Measurements from ENCODE around the gene NAA40.

NAA40 gene

GRCh38 chr11:63939397-63939891, 642 bp downstream of the NAA40 start:
- Histone ChIP-seq H3K4me3 (ENCODE audit: low read length, poor library complexity, severe bottlenecking) (peak overlapping the region; percentile 92), H3K9me2 (replicated peaks; ENCODE audit: low read depth, low read length) (no peaks in the 10 kb centered on the region), H3K4me2 (ENCODE audit: low read depth, low read length, poor library complexity, severe bottlenecking) (peak overlapping the region; percentile 89), H2AFZ (ENCODE audit: low read length) (peak overlapping the region; percentile 92), H3K9me3 (ENCODE audit: insufficient read depth, low read depth, low read length) (no peaks in the 10 kb centered on the region), H3K79me2 (ENCODE audit: insufficient read depth, low read length) (peaks cover 56% of the 10 kb centered on the region), H3K9ac (ENCODE audit: low read depth, low read length, poor library complexity, severe bottlenecking) (peak overlapping the region; percentile 98), H3K36me3 (ENCODE audit: insufficient read depth, low read length) (no peaks in the 10 kb centered on the region), H3F3A (ENCODE audit: low read depth) (no peaks in the 10 kb centered on the region), H3K4me1 (ENCODE audit: insufficient read depth, low read length, poor library complexity, severe bottlenecking) (peaks cover 35% of the 10 kb centered on the region), H3K27me3 (ENCODE audit: insufficient read depth, low read length, poor library complexity, severe bottlenecking) (no peaks in the 10 kb centered on the region), H4K20me1 (ENCODE audit: insufficient read depth, low read length, poor library complexity, severe bottlenecking) (peaks cover 32% of the 10 kb centered on the region)
- TF ChIP-seq, protein P1, sequence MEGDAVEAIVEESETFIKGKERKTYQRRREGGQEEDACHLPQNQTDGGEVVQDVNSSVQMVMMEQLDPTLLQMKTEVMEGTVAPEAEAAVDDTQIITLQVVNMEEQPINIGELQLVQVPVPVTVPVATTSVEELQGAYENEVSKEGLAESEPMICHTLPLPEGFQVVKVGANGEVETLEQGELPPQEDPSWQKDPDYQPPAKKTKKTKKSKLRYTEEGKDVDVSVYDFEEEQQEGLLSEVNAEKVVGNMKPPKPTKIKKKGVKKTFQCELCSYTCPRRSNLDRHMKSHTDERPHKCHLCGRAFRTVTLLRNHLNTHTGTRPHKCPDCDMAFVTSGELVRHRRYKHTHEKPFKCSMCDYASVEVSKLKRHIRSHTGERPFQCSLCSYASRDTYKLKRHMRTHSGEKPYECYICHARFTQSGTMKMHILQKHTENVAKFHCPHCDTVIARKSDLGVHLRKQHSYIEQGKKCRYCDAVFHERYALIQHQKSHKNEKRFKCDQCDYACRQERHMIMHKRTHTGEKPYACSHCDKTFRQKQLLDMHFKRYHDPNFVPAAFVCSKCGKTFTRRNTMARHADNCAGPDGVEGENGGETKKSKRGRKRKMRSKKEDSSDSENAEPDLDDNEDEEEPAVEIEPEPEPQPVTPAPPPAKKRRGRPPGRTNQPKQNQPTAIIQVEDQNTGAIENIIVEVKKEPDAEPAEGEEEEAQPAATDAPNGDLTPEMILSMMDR (conservative IDR thresholded peaks at IDR 0.05; ENCODE audit: low read length): no peak
- TF ChIP-seq EZH2phosphoT487 (IDR thresholded peaks at IDR 0.05; ENCODE audit: borderline replicate concordance): no peak

GRCh38 chr11:63940786-63941185, 2.0 kb downstream of the NAA40 start:
- Histone ChIP-seq H2AFZ (ENCODE audit: low read length) (no peak overlapping the region), H3K79me2 (ENCODE audit: insufficient read depth, low read length) (peaks cover 69% of the 10 kb centered on the region), H3K4me3 (ENCODE audit: low read length, poor library complexity, severe bottlenecking) (peak overlapping the region; percentile 92), H3K9me2 (replicated peaks; ENCODE audit: low read depth, low read length) (no peaks in the 10 kb centered on the region), H3F3A (ENCODE audit: low read depth) (no peaks in the 10 kb centered on the region), H3K9me3 (ENCODE audit: insufficient read depth, low read depth, low read length) (no peaks in the 10 kb centered on the region), H3K4me2 (ENCODE audit: low read depth, low read length, poor library complexity, severe bottlenecking) (peak overlapping the region; percentile 89), H4K20me1 (ENCODE audit: insufficient read depth, low read length, poor library complexity, severe bottlenecking) (peaks cover 37% of the 10 kb centered on the region), H3K4me1 (ENCODE audit: insufficient read depth, low read length, poor library complexity, severe bottlenecking) (peaks cover 44% of the 10 kb centered on the region), H3K27me3 (ENCODE audit: insufficient read depth, low read length, poor library complexity, severe bottlenecking) (no peaks in the 10 kb centered on the region), H3K36me3 (ENCODE audit: insufficient read depth, low read length) (no peaks in the 10 kb centered on the region), H3K9ac (ENCODE audit: low read depth, low read length, poor library complexity, severe bottlenecking) (peak overlapping the region; percentile 98)
- no peak for TF ChIP-seq EZH2phosphoT487 (IDR thresholded peaks at IDR 0.05; ENCODE audit: borderline replicate concordance)
- TF ChIP-seq, protein P1 (conservative IDR thresholded peaks at IDR 0.05; ENCODE audit: low read length): no peak

DNA sequence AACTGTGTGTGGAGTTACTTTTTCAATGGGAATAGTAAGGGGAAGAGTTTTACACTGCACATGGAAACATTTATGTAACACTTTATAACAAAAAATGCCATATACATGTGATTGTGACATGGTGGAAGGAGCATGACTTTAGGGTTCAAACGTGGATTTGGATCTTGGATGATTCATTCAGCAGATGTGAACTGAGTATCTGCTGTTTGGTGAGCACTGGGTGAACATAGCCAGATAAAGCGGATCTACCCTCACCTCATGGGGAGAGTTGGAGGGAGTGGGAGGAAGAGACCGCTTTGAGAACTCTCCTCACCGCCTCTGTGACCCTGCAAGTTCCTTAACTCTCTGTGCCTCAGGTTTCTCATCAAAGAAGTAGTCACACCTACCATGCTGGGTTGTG, 3.1 kb downstream of the NAA40 start:
- Histone ChIP-seq H3K36me3 (ENCODE audit: insufficient read depth, low read length) (peaks cover 10% of the 10 kb centered on the region; the same call in 1 of the 2 replicates), H3K4me1 (ENCODE audit: insufficient read depth, low read length, poor library complexity, severe bottlenecking) (peaks cover 44% of the 10 kb centered on the region), H3K4me2 (ENCODE audit: low read depth, low read length, poor library complexity, severe bottlenecking) (no peak overlapping the region), H3K27me3 (ENCODE audit: insufficient read depth, low read length, poor library complexity, severe bottlenecking) (no peaks in the 10 kb centered on the region), H3K79me2 (ENCODE audit: insufficient read depth, low read length) (peaks cover 69% of the 10 kb centered on the region), H4K20me1 (ENCODE audit: insufficient read depth, low read length, poor library complexity, severe bottlenecking) (peaks cover 37% of the 10 kb centered on the region), H3K9me2 (replicated peaks; ENCODE audit: low read depth, low read length) (no peaks in the 10 kb centered on the region), H3K9me3 (ENCODE audit: insufficient read depth, low read depth, low read length) (no peaks in the 10 kb centered on the region), H2AFZ (ENCODE audit: low read length) (no peak overlapping the region), H3K9ac (ENCODE audit: low read depth, low read length, poor library complexity, severe bottlenecking) (no peak overlapping the region), H3F3A (ENCODE audit: low read depth) (no peaks in the 10 kb centered on the region), H3K4me3 (ENCODE audit: low read length, poor library complexity, severe bottlenecking) (no peak overlapping the region)
- no peak for TF ChIP-seq EZH2phosphoT487 (IDR thresholded peaks at IDR 0.05; ENCODE audit: borderline replicate concordance)
- TF ChIP-seq, protein P1 (conservative IDR thresholded peaks at IDR 0.05; ENCODE audit: low read length): no peak
